ENCODE results near the gene HOXA7.

The HOXA7 gene

GRCh38 chr7:27156508-27156898 is at the start of gene HOXA7:
Gene HOXA7 (minus strand): TSS chr7:27156675. CDS start chr7:27156545, 130 bp downstream.
- FAIRE-seq = no peak
- DNase-seq (ENCODE audit: insufficient read length, low spot score) = no peak
- no peak for TF ChIP-seq POLR2A (IDR thresholded peaks at IDR 0.05; ENCODE audit: low read depth, low read length)

DNA sequence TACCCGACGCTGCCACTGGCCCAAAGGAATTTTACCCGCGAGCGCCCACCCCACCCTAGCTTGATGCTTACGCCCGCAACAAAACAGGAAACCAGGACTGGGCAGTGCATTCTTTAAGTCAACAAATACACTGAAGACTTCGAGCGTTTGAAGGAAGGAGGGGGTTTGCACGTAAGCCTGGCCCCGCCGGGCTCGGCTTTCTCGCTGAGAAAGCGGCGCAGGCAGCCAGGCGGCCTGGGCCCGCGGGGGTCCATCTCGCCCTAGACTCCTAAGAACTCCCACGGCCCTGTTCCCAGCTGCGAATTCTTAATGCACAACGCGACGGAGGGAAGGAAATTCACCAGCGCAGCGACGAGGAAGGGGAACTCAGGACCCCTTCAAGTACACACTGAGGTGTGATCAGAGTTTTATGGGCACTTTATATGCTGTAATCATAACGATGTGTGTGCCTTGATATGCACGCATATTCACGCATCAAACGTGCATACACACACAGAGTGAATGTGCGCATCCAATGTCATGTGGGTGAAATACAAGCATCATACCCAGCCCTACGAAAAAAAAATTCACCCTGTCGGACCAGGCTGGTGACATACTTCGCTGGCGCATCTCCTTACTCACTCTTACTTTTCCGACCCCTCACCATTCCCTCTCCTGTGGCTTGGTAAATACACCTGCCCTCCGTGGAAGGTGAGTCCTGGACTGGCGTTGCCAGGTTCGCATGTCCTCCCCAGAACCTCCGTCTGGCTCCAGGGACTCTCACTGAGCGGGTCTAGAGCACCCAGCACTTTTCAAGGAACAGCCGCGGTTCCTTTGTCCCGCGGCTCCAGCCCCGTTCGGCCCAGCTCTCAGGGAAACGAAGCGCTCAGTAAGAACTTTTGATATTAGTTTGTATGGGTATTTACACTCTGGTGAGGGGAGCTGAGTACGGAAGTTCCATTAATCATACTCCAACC is 49.1 kb upstream of the HOXA7 start:
- no peak for FAIRE-seq
- TF ChIP-seq POLR2A (IDR thresholded peaks at IDR 0.05; ENCODE audit: low read depth, low read length) = no peak
- DNase-seq (ENCODE audit: insufficient read length, low spot score) = no peak

DNA sequence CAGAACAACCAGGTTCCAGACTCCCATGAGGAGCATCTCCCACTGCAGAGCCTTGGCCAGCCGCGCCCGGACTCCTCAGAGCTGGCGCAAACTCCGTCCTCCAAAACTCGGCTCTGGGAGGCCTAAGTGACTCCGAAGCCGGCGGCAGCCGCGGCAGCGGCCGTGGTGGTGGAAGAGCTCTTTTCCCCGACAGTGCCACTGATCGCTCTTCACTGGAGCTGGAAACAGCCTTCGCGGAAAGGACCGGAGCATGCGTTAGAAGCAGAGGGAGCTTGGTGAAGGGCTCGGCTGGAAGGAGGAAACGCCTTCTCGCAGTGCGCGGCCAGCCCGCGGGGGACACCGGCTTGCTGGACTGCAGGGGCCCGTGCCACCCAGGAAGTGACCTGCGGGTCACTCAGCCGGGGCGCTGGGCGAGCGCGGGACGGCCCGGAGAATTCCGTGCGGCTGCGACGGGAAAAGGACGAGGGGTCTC is 48.4 kb upstream of the HOXA7 start:
- TF ChIP-seq POLR2A (IDR thresholded peaks at IDR 0.05; ENCODE audit: low read depth, low read length) = no peak
- DNase-seq (ENCODE audit: insufficient read length, low spot score) (no peak), FAIRE-seq (no peak)

DNA sequence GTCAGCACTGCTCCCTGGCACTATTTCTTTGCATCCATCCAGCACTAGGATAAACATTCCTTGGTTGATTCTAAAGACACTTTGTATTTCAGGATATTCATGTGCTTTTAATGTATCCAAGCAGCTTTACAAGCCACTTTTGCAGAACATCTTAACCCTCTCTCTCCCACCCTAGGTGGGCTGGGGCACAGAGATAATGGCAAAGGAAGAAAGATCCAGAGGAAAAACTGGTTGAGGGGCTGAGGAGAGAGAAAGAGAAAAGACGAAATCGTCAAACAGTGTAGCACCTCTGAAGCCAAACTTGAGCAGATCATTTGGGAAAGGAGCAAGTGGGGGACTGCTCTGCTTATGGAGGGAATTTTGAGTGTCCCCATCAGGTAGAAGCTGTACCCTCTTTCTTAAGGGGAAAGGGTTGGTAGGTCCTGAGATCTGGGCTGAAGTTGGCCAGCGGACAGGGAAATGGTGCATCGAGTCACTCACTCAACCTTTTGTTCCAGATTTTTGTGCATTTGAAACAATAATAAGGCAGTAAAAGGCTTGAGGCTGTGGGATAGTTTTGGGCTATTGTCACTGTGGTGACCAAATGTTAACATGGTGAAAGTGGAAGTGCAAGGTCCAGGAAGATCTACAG is 47.6 kb upstream of the HOXA7 start:
- FAIRE-seq (no peak), DNase-seq (ENCODE audit: insufficient read length, low spot score) (no peak)
- no peak for TF ChIP-seq POLR2A (IDR thresholded peaks at IDR 0.05; ENCODE audit: low read depth, low read length)

DNA sequence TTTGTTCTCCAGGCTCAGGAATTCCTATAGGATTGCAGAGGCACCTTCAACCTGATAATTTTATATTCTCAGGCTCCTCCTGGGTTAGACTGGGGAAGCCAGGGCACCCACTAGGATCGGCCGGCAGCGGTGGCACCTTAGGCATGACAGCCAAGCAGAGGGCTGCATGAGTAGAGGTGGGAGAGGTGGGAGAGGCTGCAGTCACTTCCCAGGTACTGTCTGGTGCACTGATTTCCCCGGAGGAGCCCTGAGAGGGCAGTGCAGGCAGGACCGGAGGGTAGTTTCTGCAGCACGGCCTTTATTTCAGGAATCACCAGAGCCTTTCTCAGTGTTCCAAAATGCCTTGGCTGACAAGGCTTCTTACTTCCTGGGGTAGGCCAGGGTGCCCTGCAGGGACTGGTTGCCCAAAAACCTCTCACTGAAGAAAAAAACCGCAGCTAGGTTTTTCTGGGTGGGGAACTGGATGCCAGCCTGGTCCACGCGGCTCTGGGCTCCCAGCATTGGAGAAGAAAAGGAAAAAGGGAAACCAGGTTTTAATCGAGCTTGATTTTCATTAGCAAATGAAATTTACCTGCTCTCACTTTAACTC is 47.0 kb upstream of the HOXA7 start:
- FAIRE-seq (no peak), DNase-seq (ENCODE audit: insufficient read length, low spot score) (no peak)
- TF ChIP-seq POLR2A (IDR thresholded peaks at IDR 0.05; ENCODE audit: low read depth, low read length) = no peak

DNA sequence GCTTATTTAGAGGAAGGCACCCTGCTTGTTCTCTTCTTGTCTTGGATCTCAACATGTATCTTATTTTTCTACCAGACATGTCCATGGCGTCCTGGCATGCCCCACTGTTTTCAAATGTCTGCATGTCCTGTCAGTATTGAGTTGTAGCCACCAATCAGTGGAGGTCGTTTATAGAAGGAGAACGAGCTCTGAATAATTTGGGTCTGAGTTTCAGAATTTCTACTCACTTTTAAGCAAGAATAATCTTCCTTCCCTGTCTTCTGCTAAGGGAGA is 46.3 kb upstream of the HOXA7 start:
- TF ChIP-seq POLR2A (IDR thresholded peaks at IDR 0.05; ENCODE audit: low read depth, low read length) = no peak
- no peak for FAIRE-seq
- DNase-seq (ENCODE audit: insufficient read length, low spot score) = no peak

DNA sequence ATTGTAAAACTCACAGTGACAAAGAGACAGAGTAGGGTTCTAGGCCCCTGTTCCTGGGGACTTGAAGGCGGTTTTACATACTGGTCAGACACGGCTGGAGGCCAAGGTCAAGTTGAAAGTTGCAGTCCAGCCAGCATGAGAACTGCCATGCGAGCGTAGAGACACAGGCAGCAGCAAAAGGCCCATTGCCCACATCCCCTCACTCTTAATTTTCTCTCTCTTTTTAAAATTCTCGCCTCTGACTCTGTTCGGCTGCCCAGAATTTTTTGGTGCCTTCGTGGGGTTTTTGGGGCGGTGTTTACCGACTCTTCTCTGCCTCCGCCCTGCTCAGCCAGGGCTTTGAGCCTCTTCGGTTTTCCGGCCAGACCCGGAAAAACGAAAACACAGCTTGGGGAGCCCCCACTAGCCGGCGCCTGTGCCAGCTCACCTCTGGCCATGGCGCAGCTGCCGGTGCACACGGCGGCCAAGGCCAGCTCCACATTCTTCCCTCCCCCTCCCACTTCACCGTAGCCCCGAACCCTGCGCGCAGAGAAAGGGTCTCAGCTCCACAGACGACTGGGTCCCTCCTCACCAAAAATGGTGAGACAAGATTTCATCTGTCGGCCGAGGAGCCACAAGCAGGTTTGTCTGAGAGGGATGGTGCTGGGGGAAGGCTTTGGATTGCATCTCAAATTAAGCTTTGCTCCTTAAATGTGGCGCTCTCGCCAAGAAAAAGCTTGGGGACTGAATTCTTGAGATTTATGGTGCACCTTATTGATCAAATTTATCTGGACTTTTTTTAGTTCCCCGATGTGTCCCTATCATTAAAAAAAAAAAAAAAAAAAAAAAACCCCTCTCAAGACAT is 45.8 kb upstream of the HOXA7 start:
- DNase-seq (ENCODE audit: insufficient read length, low spot score) (no peak), FAIRE-seq (no peak)
- no peak for TF ChIP-seq POLR2A (IDR thresholded peaks at IDR 0.05; ENCODE audit: low read depth, low read length)

DNA sequence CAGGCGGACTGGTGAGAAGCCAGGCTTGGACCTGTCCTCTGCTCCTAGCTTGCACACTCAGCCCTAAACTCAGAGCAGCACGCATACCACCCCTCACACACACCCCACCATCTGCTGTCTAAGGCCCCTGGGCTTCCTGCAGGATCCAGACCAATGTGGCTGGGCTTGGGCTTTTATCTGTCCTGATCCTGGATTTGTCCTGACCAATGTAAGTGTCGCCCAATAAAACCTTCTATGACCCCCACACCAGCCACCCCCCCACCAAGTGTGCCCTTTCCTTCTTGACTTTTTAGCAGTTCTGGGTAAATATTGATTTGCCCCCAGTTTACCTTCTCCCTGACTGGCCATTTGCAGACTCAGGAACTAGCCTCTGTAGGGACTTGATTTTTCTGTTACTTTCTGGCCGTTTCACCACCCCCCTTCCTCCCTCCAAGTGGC is 45.1 kb upstream of the HOXA7 start:
- TF ChIP-seq POLR2A (IDR thresholded peaks at IDR 0.05; ENCODE audit: low read depth, low read length) = no peak
- FAIRE-seq (no peak), DNase-seq (ENCODE audit: insufficient read length, low spot score) (no peak)

GRCh38 chr7:27200761-27201579 is 44.5 kb upstream of the HOXA7 start:
- DNase-seq (ENCODE audit: insufficient read length, low spot score) (no peak), FAIRE-seq (no peak)
- TF ChIP-seq POLR2A (IDR thresholded peaks at IDR 0.05; ENCODE audit: low read depth, low read length) = no peak

DNA sequence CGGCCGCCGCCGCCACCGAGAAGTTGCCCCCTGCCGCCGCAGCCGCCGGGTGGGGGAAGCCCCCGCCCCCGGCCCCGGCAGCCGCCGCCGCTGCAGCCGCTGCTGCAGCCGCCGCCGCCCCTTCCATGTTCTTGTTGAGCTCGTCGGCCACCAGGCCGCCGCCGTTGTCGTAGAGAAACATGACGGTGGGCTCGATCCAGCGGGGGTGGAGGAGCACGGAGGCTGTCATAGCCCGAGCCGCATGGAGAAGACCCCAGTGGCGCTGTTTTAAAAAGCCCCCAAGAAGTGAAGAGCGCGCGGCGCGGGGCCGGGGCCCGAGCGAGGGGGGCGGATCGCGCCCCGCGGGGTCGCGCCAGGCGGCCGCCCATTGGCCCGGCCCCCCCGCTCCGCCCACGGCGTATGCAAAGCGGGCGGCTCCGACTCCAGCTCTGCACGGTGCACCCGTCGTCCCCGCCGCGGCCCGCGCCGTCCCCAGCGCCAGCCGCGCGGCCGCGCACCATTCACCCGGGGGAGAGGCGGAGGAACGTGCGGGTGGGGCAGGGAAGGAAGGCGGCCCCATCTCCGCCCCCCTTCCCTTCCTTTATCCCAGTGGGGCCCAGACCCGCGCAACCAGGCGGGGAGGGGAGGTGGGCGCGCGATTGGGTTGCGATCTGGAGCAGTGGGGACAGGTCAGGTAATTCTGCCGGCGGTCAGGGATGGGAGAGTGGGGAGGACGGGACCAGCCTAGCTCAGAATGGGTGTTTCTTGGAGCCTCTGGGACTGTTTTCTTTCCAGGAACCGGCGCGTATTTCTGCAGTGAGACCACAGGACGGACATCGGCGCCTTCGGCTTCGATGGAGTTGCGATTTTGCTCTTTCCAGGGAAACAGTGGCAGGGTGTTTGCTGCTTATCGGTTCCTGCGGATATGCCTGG is 43.6 kb upstream of the HOXA7 start, which contains the start of gene HOXA13:
Gene HOXA13, minus strand, starts transcription at position 243 of the 912 bp plus-strand sequence. Its CDS starts 14 bp downstream, at position 229.
- peak; percentile 42 for TF ChIP-seq POLR2A (IDR thresholded peaks at IDR 0.05; ENCODE audit: low read depth, low read length)
- DNase-seq (ENCODE audit: insufficient read length, low spot score) (no peak), FAIRE-seq (no peak)

GRCh38 chr7:27198871-27199801 is 42.7 kb upstream of the HOXA7 start:
- no peak for FAIRE-seq
- DNase-seq (ENCODE audit: insufficient read length, low spot score) = no peak

More at GRCh38 chr7:27198871-27199801, 42.7 kb upstream of the HOXA7 start:
- no peak for TF ChIP-seq POLR2A (IDR thresholded peaks at IDR 0.05; ENCODE audit: low read depth, low read length)

Measured in H54 (cell line).